ENCODE data around the gene MED22.
"Not testable (repeated sequence)": the region's sequence is repeated elsewhere in the genome, so short reads cannot be mapped to it uniquely, and the experiment has no call there.

The MED22 gene

DNA sequence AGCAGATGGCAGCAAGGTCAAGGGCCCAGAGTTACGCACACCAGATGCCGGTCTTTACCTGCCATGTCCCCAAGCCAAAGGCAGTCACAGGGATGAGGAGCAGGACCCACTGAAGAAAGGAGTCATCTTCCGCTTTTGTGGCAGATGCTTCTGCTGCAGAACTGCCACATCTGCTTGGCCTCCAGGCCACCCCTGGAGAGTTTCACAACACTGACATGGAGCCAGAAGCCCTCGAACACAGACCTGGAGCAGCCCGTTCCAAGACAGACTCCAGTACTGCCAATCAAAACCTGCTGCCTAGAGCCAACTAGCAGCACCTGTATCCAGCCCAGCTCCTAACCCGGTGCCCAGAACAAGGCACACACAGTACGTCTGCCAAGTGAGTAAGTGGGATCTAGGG lies 6.8 kb upstream of the MED22 start:
- DNase-seq: no peak

DNA sequence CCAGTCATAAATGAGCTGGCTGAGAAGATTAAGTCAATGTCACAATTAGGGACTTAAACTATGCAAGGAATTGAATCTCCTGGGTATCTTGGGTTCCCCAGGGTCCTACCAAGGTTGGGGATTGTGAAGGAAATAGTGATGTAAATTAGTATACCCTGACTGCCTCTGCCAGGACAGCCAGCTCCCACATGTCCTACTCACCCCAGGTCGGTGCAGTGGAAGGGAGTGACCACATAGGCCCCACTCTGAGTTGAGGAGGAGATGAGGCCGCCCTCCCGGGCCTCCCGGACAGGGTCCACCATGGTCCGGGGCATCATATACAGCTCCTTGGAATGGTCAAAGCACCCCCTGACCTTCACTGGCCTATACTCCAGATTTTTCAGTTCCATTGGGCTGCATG lies 5.6 kb upstream of the MED22 start:
- DNase-seq: no peak

DNA sequence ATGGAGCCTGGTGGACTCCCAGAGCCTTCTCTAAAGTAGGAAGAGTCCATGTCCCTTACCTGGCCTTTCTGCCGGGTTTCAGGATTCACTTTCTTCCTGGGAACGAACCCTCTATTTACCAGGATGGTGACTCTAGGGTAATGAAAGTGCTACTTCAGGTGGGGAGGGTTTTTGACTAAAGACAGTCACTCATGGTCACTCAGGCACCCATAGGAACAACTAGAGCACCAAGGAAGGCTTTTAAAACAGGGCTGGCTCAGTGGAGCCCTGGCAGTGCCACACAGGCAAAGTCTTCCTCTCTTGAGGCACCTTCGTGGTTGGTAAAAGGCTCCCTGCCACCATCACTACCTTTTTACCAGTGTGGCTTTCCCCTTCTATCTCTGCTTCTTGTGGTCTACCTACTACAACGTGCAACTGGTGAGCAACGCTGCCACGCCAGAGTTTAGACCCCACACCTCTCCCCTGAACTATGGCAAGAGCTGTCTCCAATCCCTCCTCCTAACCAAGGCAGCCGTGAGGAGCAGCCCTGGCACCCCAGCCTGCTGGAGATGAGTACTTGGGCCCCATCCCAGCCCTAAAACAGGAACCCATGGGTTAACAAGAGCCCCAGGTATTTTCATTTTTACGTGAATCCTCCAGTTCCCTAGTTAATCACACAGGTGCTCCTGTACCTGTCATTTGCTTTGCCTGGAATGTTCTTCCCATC lies 4.9 kb upstream of the MED22 start:
- DNase-seq: no peak

DNA sequence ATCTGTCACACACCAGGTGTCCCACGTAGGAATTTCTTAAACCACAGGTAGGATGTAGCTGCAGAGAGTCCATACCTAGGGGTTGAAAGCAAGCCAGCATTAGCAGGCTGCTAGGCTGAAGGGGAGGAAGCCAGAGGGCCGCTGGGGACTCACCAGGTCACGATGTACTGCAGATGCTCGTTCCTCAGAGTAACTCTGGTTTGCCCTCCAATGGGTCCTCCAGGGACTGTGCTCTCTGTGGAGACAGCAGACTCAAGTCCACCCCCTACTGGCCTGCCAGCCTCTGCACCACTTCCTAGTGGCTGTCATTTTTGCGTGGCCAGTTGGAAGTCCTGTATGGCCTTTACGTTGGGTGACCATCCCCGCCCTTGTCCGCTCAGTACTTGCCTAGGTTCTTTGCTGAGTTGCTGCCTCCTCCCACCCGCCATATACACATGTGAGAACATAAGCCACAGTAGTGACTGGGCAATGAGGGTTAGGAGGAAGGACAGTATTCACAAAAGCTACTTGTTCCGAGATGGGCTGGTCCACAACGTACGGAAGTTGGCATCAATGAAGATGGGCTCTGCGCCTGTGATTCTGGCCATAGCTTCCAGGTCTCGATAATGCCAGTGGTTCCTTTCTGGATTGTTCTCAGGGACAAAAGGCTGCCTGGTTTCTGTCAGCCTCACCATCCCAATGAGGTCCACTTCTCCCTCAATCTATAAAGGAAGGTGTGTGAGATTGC lies 4.1 kb upstream of the MED22 start:
- DNase-seq: no peak

DNA sequence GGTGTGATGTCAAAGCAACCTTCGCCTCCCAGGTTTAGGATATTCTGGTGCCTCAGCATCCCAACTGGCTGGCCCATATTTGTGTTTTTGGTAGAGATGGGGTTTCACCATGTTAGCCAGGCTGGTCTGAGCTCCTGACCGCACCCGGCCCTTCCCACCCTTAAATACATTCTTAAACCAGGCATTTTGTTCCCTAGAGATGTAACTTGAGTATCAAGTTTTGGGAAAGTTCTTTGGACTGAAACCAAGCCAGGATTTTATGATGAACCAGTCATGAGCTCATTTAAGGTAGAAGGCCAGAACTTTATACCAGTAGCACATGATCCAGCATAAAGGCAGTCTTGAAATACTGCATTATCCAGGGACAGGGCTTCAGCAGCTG lies 3.6 kb upstream of the MED22 start:
- DNase-seq: no peak

DNA sequence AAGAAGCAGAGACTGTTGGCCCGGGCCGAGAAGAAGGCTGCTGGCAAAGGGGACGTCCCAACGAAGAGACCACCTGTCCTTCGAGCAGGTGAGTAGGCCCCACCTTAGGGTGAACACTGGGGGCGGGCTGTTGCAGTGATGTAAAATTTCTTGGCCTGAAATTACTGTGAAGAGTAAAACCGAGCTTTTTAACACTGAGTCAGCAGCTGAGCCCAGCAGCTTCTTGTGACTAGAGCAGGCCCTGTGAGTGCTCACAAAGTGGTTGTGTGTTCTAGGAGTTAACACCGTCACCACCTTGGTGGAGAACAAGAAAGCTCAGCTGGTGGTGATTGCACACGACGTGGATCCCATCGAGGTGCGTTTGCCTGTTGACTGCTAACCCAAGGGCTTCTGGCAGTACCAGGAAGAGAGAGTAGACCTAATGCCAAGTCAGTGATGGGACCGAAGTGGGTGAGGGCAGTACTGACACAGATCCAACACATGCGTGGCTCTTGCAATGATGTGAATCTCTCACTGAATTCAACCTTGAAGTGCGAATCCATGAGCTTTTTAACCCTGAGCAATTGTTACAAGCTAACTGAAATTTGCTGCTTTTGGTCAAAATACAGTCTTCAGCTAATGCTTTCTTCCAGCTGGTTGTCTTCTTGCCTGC lies 2.2 kb upstream of the MED22 start:
- no peak for DNase-seq

DNA sequence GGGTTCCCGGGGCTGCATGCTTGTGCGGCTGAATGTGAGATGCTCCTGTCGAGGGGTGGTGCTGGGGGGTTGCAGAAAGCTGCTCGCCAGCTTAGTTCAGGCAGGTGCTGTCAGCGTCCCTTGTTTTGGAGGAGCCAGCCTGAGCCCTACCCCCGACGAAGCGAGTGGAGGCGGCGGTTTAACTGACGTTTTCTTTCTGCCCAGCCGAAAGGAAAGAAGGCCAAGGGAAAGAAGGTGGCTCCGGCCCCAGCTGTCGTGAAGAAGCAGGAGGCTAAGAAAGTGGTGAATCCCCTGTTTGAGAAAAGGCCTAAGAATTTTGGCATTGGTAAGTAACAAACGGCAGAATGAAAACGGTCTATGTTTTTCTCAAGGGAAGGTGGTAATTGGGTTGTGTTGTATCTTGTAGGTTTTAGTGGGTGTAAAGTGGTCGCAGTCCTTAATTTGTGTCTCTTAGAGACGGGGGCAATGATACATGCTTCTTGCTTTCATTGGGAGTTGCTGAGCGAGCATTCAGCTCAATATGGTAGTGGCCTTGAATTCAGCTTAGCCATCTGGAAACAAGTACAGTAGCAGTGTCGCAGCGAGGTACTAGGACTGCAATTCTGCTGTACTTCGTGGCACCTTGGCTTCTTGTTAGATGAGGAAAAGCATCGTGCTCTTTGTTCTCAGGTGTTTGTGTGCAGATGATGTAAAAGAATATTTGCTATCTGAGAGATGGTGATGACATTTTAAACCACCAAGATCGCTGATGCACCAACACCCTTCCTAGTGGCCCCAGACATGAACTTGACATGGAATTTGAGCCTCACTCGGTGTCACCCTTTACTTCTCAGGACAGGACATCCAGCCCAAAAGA lies 1.0 kb upstream of the MED22 start:
- DNase-seq: no peak

DNA sequence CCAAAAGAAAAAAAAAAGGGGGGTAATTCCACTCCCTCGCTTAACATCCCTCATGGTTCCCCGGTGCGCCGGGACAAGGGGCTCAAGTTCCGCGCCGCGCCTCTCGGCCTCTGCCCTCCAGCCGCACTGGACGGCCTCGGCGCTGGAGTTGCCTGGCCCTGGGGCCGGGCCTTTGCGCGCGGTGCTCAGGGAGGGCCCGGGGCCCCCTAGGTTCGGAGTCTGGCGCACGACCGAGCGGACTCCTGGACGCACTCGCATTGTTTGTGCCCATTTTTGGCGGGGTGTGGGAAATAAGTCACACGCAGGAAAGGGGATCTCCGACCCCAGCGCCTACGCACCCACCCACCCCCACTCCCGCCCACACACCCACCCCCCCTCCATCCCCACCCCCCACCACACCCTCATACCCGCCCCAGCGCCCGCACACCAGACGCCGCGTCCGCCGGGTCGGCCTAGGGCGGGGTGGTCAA lies 381 bp downstream of the MED22 start:
- no peak for DNase-seq

DNA sequence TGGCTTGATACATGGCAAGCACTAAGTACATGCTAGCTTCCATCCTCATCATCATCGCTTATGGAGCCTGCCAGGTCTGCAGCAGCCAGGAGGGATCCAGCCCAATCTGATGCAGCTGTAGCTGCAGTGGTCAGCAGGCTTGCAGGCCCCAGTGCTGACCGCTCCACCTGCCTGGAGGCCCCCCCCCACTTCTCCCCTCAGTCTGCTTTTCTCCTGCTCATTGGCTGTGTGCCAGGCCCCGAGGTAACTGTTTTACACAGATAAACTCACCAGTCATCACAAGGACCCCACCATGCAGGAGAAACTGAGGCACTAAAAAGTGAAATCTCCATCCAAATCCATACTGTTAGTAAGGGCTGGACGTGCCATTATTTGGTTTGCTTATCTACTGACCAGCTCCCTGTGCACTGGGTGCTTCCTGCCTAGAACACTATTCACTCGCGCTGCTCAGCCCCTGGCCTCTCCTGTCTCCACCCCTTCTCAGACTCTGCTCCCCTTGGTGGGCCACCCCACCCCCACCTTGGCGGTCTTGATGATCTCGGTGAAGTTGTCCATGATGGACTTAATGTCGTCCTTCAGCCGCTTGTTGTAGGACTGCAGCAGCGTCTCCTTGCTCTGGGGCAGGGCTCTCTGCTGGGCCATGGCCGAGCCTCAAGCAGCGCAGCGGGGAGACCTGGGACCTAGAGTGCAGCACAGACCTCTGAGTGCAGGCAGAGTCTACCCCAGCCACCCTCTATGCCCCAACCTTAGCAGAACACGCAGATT lies 1.7 kb downstream of the MED22 start:
- DNase-seq: no peak

DNA sequence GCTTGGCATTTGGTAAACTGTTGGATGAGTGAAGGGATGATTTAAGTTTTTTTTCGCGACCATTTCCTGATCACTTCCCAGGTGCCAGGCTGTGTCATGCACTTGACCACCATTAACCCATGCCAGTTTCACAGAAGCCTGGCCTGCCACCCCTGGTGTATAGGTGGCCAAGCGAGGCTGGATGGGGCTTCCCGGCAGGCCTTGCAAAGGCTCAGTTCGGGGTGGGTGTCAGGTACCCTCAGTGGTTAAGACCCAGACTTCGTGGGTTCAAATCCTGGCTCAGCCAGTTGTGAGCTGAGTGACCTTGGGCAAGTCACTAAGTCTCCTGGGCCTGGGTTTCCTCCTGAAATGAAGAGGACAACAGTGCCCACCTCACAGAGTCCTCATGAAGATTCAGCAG lies 2.3 kb downstream of the MED22 start:
- DNase-seq: no peak

DNA sequence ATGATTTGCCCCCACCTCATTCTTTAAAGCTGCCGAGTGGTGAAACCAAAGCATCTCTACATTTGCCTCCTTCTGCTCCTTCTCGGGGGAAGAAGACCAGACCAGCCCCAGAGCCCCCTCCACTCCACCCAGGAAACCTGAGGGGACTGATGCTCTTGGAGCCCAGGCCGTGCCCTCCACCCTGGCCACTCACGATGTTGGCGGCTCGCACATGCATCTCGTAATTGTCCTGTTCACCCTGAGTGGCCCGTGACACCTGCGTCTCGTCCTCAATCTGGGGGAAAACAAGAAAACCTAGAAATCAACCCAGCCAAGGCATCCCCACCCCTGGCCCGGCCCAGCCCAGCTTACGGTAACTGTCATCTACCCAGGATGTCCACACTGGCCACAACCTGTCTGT lies 3.0 kb downstream of the MED22 start:
- no peak for DNase-seq

DNA sequence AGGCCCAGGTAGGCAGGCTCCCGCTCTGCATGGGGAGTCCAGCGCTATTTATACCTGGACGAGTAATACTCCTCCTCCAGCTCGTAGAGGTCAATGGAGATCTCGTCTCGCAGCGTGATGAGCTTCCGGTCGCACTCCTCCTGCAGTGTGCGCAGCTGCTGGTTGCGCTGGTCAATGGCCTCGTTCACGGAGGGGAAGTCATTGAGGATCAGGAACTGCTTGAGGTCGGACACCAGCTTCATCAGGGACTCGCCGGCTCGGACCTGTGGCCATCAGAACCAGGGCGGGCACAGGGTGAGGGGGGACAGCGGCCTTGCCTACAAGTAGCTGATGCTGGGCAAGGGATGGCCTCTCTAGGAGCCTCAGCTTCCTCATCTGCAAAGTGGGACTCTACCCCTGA lies 3.9 kb downstream of the MED22 start:
- no peak for DNase-seq

DNA sequence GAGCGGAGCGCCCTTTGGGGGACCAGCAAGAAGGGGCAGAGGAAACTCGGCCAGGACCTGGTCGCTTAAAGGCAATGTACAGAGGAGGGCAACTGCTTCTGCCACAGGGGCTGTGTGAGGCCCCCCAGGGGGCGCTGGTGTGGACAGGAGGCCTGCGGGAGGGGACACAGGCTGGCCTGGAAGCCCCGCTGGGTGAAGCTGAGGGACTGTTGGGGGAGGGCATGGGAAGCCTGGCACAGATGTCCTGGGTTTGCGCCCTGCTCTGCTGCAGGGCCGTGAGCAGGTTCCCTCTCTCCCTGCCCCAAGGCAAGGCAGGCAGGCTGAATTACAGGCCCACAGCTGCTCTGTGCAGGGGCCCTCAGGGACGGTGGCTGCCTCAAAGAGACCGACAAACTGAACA lies 5.4 kb downstream of the MED22 start:
- DNase-seq: no peak

DNA sequence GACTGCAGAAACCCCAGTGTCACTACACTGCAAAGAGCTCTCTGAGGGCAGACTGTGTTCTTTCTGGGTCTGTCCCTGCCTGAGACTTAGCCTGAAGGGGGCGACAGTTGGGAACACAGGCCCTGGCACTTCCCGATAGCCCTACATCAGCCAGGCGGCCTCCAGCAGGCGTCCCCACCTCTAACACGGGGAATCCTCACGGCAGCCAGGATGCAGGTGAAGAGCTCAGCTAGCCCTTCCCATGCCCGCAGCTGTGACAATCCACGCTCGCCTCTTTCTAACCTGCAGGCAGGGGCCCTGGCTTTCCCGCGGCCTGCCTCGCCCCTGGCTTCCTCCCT lies 5.9 kb downstream of the MED22 start:
- no peak for DNase-seq

DNA sequence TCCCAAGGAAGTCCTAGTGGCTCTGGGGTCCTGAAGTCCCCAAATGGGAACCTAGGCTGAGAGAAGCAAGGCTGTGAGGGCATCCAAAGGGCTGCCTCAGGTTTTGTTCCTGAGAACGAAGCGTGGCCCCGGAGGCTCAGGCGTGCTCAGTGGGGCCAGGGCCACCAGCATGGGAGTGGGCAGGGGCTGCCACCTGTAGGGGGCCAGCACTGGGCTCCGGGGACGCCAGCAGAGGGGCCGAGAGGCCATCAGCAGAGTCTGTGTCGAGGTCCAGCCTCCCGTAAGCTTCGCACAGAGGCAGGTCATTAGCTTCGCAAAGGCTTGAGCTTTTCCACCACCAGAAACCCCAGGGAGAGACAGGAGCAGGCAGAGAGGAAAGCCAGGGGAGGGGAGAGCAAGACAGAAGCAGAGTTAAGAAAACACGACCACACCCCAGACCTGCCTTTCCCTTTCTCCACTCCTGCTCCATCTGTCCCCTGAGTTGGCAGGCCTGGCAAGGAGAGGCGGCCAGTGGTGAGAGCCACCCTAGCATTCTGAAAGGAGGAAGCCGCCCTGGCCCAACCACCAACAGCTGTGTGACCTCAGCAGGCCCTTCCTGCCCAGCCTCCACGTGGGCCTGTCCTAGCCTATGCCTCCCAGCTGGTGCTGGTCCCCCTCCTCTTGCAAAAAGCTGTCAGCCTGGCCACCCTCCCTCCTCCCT lies 6.4 kb downstream of the MED22 start:
- DNase-seq: no peak

DNA sequence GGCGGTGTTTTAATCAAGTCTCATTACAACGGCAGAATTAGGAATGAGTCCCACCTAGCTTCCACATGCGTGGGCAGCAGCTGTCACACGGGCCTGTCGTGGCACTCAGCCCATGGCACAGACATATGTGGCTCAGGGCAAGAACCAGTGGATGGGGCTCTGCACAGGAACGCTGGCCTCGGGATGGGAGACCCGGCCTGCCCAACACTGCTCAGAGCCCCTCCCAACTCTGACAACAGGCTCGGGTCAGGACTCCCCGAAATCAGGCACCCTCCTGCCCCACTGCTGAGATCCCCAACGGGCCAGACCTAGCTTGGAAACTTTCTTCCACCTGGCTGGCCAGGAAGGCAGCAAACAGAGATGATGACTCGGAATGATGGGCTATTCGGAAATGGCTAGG lies 7.0 kb downstream of the MED22 start:
- DNase-seq: no peak

DNA sequence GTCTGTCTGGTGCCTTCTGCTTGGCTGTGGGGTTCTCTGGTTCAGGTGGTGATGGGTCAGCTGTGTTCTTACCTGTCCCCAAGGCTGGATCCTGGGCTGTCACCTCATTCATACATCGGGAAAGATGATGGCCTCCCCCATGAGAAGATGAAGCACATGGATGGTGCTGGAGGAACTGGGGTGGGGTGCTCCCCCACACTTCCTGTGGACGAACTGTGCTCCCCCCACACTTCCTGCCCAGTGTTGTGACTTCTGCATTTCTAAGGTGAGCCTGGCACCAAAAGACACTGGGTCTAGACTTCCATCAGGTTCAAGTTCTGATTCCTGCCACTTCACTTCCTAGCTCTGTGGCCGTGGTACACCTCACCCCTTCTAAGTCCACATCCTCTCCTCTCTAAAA lies 7.7 kb downstream of the MED22 start:
- DNase-seq: no peak

DNA sequence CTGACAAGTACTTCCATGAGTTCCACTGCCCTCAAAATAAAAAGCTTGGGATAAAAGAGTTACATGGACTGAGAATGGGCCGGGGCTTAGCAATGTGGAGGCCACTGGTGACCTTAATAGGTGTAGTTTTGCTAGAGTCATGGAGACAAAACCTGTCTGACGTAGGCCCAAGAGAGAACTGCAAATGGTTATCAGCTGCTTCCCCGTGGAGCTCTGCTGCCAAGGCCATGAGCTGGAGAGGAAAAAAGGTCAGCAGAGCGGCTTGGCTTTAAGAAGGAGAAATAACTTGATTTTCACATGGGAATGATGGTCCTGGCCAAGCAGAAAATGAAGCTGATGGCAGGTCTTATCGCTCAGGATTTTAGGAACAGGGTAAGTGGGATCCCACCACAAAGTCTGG lies 8.3 kb downstream of the MED22 start:
- no peak for DNase-seq

DNA sequence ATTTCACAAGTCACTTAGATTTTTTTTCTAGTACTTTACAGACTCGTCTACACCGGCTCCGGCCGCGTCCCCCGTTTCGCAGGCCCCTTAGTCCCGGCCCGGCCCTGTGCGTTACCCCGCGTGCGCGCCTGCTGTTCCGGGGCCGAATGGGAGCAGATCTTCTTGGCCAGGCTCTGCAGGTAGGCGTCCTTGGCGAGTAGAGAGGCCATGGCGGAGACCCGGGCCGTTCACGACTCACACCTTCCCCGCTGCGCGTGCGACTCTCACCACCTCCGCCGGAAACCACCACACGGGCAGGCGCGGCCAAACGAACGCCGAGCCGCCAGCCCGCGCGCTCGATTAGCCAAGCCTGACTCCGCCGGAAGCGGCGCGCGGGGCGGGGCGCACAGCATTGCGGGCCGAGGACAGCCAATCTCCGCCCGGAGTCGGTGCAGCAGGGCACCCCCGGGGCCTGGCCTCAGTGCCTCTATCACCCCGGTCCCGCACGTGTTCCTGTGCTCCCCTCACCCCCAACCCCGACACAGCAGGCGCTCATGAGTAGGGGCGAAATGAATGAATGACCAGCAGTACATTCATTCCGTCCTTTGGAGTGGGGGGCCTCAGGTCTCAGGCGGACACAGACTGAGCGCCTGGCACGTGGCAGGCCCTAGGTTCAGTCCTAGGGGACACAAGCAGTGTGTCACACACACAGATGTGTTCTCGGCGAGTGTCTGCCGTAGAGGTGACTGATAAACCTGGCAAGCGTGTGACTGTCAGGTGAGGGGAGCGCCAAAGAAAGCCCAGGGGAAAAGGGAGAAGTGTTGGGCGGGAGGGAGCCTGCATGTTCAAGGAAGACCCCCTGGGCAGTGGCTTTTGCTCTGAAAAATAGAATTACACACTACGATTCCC lies 11.8 kb downstream of the MED22 start, which contains the start of gene SURF6:
SURF6 (minus strand) TSS at position 265 of the 888 bp plus-strand sequence; CDS start at position 209, 56 bp downstream.
- peak; percentile 91 for DNase-seq

DNA sequence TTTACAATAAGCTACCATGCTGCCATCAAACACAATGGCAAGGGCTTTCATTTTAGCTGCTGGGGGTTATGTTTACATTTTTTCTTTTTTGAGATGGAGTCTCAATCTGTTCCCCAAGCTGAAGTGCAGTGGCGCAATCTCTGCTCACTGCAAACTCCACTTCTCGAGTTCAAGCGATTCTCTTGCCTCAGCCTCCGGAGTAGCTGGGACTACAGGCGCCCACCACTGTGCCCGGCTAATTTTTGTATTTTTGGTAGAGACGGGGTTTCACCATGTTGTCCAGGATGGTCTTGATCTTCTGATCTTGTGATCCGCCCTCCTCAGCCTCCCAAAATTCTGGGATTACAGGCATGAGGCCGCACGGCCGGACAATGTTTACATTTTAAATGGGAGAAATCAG lies 13.0 kb downstream of the MED22 start:
- not testable (repeated sequence) for DNase-seq

DNA sequence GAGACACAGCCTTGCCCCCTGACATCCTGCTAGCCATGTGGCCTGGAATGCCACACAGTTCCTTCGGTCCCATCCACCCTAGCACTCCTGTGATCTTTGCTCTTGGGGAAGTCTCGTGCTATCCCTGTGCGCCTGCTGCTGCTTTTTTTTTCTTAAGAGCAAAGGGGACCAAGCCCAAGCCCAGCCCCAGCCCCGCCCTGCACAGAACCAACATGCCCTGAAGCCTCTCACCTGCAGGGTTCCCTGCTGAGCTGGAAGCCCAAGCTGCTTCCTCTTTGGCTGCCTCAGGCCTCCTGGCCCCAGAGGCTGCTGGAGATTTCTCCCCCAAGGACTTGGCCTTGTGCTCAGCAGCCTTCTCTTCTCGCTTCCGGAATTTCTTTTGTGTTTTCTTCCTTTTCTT lies 13.8 kb downstream of the MED22 start:
- no peak for DNase-seq
